ENCODE results near the gene KIAA1328. TPM values are rescaled to one million over a fixed set of nuclear protein-coding genes. Genes with fewer than 3 reads are reported as not detected.

KIAA1328 gene
- total and polyA plus RNA-seq, 9 of the 15 experiments (the other 6 are each of a cell fraction or from before 2014, with no cell fraction given) = 4.0 to 8.6 (median 7.4) TPM

DNA sequence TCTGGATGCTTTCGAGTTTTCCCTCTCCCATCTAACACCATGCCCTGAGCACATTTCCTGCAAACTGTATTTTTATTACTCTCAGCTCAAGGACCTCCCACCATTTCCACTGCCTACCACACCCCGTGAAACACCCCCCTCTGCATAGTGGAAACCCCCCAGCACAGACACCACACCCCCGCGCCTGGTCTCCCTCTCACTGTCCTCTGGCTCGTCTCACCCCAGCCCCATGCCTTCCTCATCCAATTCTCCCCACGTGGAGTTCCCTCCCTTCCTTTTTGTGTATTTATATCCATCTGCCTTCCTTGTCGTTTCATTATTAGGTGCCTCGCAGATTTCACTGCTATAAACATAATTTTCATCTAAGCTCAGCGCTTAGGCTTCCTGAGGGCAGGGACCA, 429.2 kb downstream of the KIAA1328 start (continued):
- TF ChIP-seq, protein P1, sequence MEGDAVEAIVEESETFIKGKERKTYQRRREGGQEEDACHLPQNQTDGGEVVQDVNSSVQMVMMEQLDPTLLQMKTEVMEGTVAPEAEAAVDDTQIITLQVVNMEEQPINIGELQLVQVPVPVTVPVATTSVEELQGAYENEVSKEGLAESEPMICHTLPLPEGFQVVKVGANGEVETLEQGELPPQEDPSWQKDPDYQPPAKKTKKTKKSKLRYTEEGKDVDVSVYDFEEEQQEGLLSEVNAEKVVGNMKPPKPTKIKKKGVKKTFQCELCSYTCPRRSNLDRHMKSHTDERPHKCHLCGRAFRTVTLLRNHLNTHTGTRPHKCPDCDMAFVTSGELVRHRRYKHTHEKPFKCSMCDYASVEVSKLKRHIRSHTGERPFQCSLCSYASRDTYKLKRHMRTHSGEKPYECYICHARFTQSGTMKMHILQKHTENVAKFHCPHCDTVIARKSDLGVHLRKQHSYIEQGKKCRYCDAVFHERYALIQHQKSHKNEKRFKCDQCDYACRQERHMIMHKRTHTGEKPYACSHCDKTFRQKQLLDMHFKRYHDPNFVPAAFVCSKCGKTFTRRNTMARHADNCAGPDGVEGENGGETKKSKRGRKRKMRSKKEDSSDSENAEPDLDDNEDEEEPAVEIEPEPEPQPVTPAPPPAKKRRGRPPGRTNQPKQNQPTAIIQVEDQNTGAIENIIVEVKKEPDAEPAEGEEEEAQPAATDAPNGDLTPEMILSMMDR (IDR thresholded peaks at IDR 0.05 in 2 of 3, conservative IDR thresholded peaks at IDR 0.05 in 1 of 3; ENCODE audit: insufficient read depth in 2 of 3, low read depth in 1 of 3, low read length in 3 of 3) = no peak

DNA sequence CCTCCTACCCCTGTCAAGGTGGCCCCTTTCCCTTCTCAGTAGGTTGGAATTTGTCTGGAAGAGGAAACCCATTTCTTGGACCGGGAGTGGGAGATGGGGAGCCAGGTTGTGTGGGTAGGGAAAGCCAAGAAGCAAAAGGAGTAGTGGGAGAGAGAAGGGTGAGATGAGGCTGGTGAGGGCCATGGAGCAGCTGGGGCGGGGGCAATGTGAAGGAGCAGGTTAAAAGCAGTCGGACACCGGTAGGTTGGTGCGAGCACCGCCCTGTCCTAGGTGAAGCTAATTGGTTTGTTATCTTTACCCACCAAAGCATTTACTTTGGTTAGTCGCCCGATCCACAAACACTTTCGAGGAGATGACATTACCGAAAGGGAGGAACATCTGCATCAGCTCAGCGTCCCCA, 429.9 kb downstream of the KIAA1328 start:
- no peak for FAIRE-seq
- peaks cover 0 to 6% of the 10 kb centered on the region in 2 experiments; a peak in 2 of 5 replicates for H3K4me1 ChIP-seq (replicated peaks in 1 of 2; ENCODE audit: control insufficient read depth in 2 of 2, insufficient read depth in 2 of 2, low read length in 2 of 2)
- peaks cover 5 to 14% of the 10 kb centered on the region in 2 experiments; a peak in 4 of 5 replicates for H3K27me3 ChIP-seq (ENCODE audit: control insufficient read depth in 2 of 2, insufficient read depth in 2 of 2, low read length in 2 of 2)
- H3K4me3 ChIP-seq = no peak overlapping the region
- intact Hi-C loops (cut with micrococcal nuclease) = loop anchor here (10.0 kb wide), 1 partner anchor 314 kb away; no protein-coding TSS in a partner anchor
- 0% methylated on average over 11 of the region's 11 CpGs for WGBS (ENCODE audit: insufficient coverage, low coverage, missing lambda C conversion rate)
- no peak overlapping the region for H2AFZ ChIP-seq (ENCODE audit: low read depth, low read length)
- no peaks in the 10 kb centered on the region for H3K9me1 ChIP-seq (ENCODE audit: control insufficient read depth, insufficient read depth, low read length)
- CTCF ChIA-PET (ENCODE audit: low intra/inter-chr PET ratio) = no interaction called here
- POLR2A ChIA-PET = interaction anchor here (0.6 kb wide), 1 partner anchor 15 kb away, joined by 3 read pairs; no protein-coding TSS in a partner anchor
- DNase-seq (ENCODE audit: extremely low read depth in 1 of 4, low spot score in 3 of 4) = no peak
- no peaks in the 10 kb centered on the region for H3K79me2 ChIP-seq (ENCODE audit: control insufficient read depth, insufficient read depth, low read length)
- H3K9ac ChIP-seq (ENCODE audit: insufficient read depth in 1 of 2, low read depth in 2 of 2, low read length in 2 of 2) = no peak overlapping the region; a peak in 1 of 4 replicates
- no peak overlapping the region for H3K27ac ChIP-seq (ENCODE audit: extremely low read depth, low read depth, low read length)
- in situ Hi-C loops (cut with MboI) = no loop called here
- H4K20me1 ChIP-seq (replicated peaks; ENCODE audit: control insufficient read depth, insufficient read depth, low read length) = no peaks in the 10 kb centered on the region
- no peak for ATAC-seq
- H3K4me2 ChIP-seq (ENCODE audit: insufficient read depth, low read length) = no peak overlapping the region
- BruUV-seq (replicated peaks) = no TSS peak
- no peaks in the 10 kb centered on the region for H3K9me3 ChIP-seq (replicated peaks; ENCODE audit: control insufficient read depth, insufficient read depth, low read depth, low read length)
- H3K36me3 ChIP-seq (ENCODE audit: control insufficient read depth, insufficient read depth, low read length) = no peaks in the 10 kb centered on the region
- TF ChIP-seq HSF4 (CRISPR knock-in tag; IDR thresholded peaks at IDR 0.05; ENCODE audit: borderline replicate concordance) (no peak), ZNF77 (CRISPR knock-in tag; IDR thresholded peaks at IDR 0.05) (no peak), BHLHE40 (IDR thresholded peaks at IDR 0.05; ENCODE audit: low read length) (no peak), RBM22 (IDR thresholded peaks at IDR 0.05; ENCODE audit: low read depth, low read length, poor library complexity, severe bottlenecking) (no peak), SMARCC2 (IDR thresholded peaks at IDR 0.05; ENCODE audit: low read depth) (no peak), EHMT2 (IDR thresholded peaks at IDR 0.05) (no peak), ZSCAN32 (CRISPR knock-in tag; IDR thresholded peaks at IDR 0.05) (no peak), TGIF2 (CRISPR knock-in tag; IDR thresholded peaks at IDR 0.05) (no peak), RBM25 (IDR thresholded peaks at IDR 0.05; ENCODE audit: low read depth, low read length, severe bottlenecking) (no peak), ZNF224 (CRISPR knock-in tag; IDR thresholded peaks at IDR 0.05) (no peak), NR1H2 (CRISPR knock-in tag; IDR thresholded peaks at IDR 0.05) (no peak), ZNF140 (CRISPR knock-in tag; IDR thresholded peaks at IDR 0.05) (no peak), NUFIP1 (IDR thresholded peaks at IDR 0.05; ENCODE audit: partially characterized antibody) (no peak)
- TF ChIP-seq, protein P2, sequence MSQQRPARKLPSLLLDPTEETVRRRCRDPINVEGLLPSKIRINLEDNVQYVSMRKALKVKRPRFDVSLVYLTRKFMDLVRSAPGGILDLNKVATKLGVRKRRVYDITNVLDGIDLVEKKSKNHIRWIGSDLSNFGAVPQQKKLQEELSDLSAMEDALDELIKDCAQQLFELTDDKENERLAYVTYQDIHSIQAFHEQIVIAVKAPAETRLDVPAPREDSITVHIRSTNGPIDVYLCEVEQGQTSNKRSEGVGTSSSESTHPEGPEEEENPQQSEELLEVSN (IDR thresholded peaks at IDR 0.05; ENCODE audit: borderline replicate concordance in 1 of 2, extremely low read depth in 1 of 2, insufficient read depth in 1 of 2, insufficient read length in 1 of 2, low read depth in 1 of 2, low read length in 1 of 2, poor library complexity in 1 of 2, severe bottlenecking in 1 of 2) = no peak
- TF ChIP-seq, protein P3, sequence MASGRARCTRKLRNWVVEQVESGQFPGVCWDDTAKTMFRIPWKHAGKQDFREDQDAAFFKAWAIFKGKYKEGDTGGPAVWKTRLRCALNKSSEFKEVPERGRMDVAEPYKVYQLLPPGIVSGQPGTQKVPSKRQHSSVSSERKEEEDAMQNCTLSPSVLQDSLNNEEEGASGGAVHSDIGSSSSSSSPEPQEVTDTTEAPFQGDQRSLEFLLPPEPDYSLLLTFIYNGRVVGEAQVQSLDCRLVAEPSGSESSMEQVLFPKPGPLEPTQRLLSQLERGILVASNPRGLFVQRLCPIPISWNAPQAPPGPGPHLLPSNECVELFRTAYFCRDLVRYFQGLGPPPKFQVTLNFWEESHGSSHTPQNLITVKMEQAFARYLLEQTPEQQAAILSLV (tag; IDR thresholded peaks at IDR 0.05) = no peak
- TF ChIP-seq, protein P4, sequence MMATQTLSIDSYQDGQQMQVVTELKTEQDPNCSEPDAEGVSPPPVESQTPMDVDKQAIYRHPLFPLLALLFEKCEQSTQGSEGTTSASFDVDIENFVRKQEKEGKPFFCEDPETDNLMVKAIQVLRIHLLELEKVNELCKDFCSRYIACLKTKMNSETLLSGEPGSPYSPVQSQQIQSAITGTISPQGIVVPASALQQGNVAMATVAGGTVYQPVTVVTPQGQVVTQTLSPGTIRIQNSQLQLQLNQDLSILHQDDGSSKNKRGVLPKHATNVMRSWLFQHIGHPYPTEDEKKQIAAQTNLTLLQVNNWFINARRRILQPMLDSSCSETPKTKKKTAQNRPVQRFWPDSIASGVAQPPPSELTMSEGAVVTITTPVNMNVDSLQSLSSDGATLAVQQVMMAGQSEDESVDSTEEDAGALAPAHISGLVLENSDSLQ (IDR thresholded peaks at IDR 0.05) = no peak

All from K562 (cell line).